Spinal cord (tissue), 10 donors: ENCODE results near the gene LSG1. TPM values are rescaled to one million over a fixed set of nuclear protein-coding genes. Genes with fewer than 3 reads are reported as not detected.
"Not testable (repeated sequence)": the region's sequence is repeated elsewhere in the genome, so short reads cannot be mapped to it uniquely, and the experiment has no call there.

Experiments
- DNase-seq, 6 donors: peaks; one replicate each; pipeline versions ENCODE4 v3.0.0 to v3.0.0-alpha.2; 2013 to 2015; ENCODE audit warnings: low spot score in 6 of 6, low read depth in 4 of 6
- H3K27ac ChIP-seq: one replicate; pipeline ENCODE4 v1.5.1; 2013; ENCODE audit warnings: low read depth, low read length, control low read depth
- H3K27me3 ChIP-seq: one replicate; pipeline ENCODE4 v1.6.1; 2013; ENCODE audit warnings: low read length; ENCODE audit not compliant: control insufficient read depth, insufficient read depth
- H3K36me3 ChIP-seq: one replicate; pipeline ENCODE4 v1.6.1; 2013; ENCODE audit warnings: low read length; ENCODE audit not compliant: control insufficient read depth, insufficient read depth
- H3K4me1 ChIP-seq: one replicate; pipeline ENCODE4 v1.6.1; 2013; ENCODE audit warnings: low read length; ENCODE audit not compliant: control insufficient read depth, insufficient read depth
- H3K4me3 ChIP-seq: one replicate; pipeline ENCODE4 v1.5.1; 2013; ENCODE audit warnings: low read depth, low read length, control low read depth
- H3K9me3 ChIP-seq: one replicate; pipeline ENCODE4 v1.6.1; 2013; ENCODE audit warnings: low read length; ENCODE audit not compliant: control insufficient read depth, insufficient read depth
- WGBS: methylation state at CpG from one replicate; pipeline ENCODE4 v1.1.5; 2013; ENCODE audit warnings: missing lambda C conversion rate; ENCODE audit not compliant: insufficient coverage; 5-methylcytosine and 5-hydroxymethylcytosine counted together
- polyA plus RNA-seq, 2 donors: library from polyadenylated mRNA; unstranded; fragments of 120-200 nt; gene quantifications; one replicate each; pipeline ENCODE4 v1.2.1, GENCODE V29; 2013; ENCODE audit not compliant: insufficient read length in 2 of 2
- total RNA-seq, 2 donors: library from RNA; depleted of rRNA in 1 of 2; stranded (reverse); fragments of 120-200 nt in 1 of 2; fragments of >200 nt in 1 of 2; gene quantifications; one replicate each; pipeline versions ENCODE4 v1.2.3 to v1.2.4, GENCODE V29; 2013 to 2014
- donor health status: healthy.

The LSG1 gene
- total and polyA plus RNA-seq, 4 donors: 33.2 to 38.6 (median 36.1) TPM

- no peak for DNase-seq
- WGBS: 100% methylated on average over 3 of the region's 3 CpGs
- Histone ChIP-seq H3K27ac (no peak overlapping the region), H3K9me3 (no peaks in the 10 kb centered on the region), H3K4me1 (no peaks in the 10 kb centered on the region), H3K27me3 (no peaks in the 10 kb centered on the region), H3K36me3 (peaks cover 34% of the 10 kb centered on the region), H3K4me3 (no peak overlapping the region)
Observed at GRCh38 chr3:194610689-194611088, 61.3 kb downstream of the LSG1 start.

GRCh38 chr3:194609601-194610000 is 62.4 kb downstream of the LSG1 start:
- 89% methylated on average over 13 of the region's 13 CpGs for WGBS
- Histone ChIP-seq H3K27me3 (no peaks in the 10 kb centered on the region), H3K36me3 (peaks cover 33% of the 10 kb centered on the region), H3K27ac (no peak overlapping the region), H3K4me1 (no peaks in the 10 kb centered on the region), H3K4me3 (no peak overlapping the region), H3K9me3 (no peaks in the 10 kb centered on the region)
- DNase-seq: no peak

- Histone ChIP-seq H3K9me3 (no peaks in the 10 kb centered on the region), H3K4me3 (no peak overlapping the region), H3K27me3 (no peaks in the 10 kb centered on the region), H3K27ac (no peak overlapping the region), H3K4me1 (no peaks in the 10 kb centered on the region), H3K36me3 (peaks cover 37% of the 10 kb centered on the region)
- 74% methylated on average over 7 of the region's 9 CpGs for WGBS
- peak in 1 of 6 donors; percentile 56 for DNase-seq
Observed at GRCh38 chr3:194608981-194609380, 63.0 kb downstream of the LSG1 start.

GRCh38 chr3:194607592-194608389 is 64.2 kb downstream of the LSG1 start:
- Histone ChIP-seq H3K4me1 (no peaks in the 10 kb centered on the region), H3K36me3 (peaks cover 40% of the 10 kb centered on the region), H3K27ac (no peak overlapping the region), H3K4me3 (no peak overlapping the region), H3K9me3 (no peaks in the 10 kb centered on the region), H3K27me3 (no peaks in the 10 kb centered on the region)
- 91% methylated on average over 5 of the region's 10 CpGs for WGBS
- DNase-seq: no peak

GRCh38 chr3:194606941-194607340 is 65.0 kb downstream of the LSG1 start:
- no peaks in the 10 kb centered on the region for H3K4me1 ChIP-seq
- no peaks in the 10 kb centered on the region for H3K9me3 ChIP-seq
- H3K27me3 ChIP-seq: no peaks in the 10 kb centered on the region
- H3K27ac ChIP-seq: no peak overlapping the region
- 89% methylated on average over 2 of the region's 3 CpGs for WGBS
- no peak for DNase-seq
- no peak overlapping the region for H3K4me3 ChIP-seq
- peaks cover 48% of the 10 kb centered on the region for H3K36me3 ChIP-seq

- no peak for DNase-seq
- Histone ChIP-seq H3K4me3 (no peak overlapping the region), H3K27ac (no peak overlapping the region), H3K36me3 (peaks cover 48% of the 10 kb centered on the region), H3K4me1 (no peaks in the 10 kb centered on the region), H3K27me3 (no peaks in the 10 kb centered on the region), H3K9me3 (no peaks in the 10 kb centered on the region)
- 75% methylated on average over 5 of the region's 8 CpGs for WGBS
Observed at GRCh38 chr3:194606163-194606562, 65.8 kb downstream of the LSG1 start.

- not testable (repeated sequence) for DNase-seq, H3K9me3 ChIP-seq, H3K4me3 ChIP-seq, H3K27me3 ChIP-seq, H3K27ac ChIP-seq, H3K4me1 ChIP-seq
- WGBS: no CpG with 5 or more reads among the region's 7 CpGs
- peaks cover 46% of the 10 kb centered on the region for H3K36me3 ChIP-seq
Observed at GRCh38 chr3:194605314-194605713, 66.7 kb downstream of the LSG1 start.

GRCh38 chr3:194604837-194605236 is 67.2 kb downstream of the LSG1 start:
- Histone ChIP-seq H3K27ac (no peak overlapping the region), H3K4me1 (no peaks in the 10 kb centered on the region), H3K36me3 (peaks cover 43% of the 10 kb centered on the region), H3K4me3 (no peak overlapping the region), H3K9me3 (no peaks in the 10 kb centered on the region), H3K27me3 (no peaks in the 10 kb centered on the region)
- no CpG with 5 or more reads among the region's 2 CpGs for WGBS
- DNase-seq: no peak

- Histone ChIP-seq H3K4me3 (no peak overlapping the region), H3K36me3 (peaks cover 38% of the 10 kb centered on the region), H3K9me3 (no peaks in the 10 kb centered on the region), H3K27me3 (no peaks in the 10 kb centered on the region), H3K27ac (no peak overlapping the region), H3K4me1 (no peaks in the 10 kb centered on the region)
- no peak for DNase-seq
- WGBS: 94% methylated on average over 22 of the region's 22 CpGs
Observed at GRCh38 chr3:194604126-194604525, 67.9 kb downstream of the LSG1 start.

- no peak overlapping the region for H3K27ac ChIP-seq
- no peak for DNase-seq
- 67% methylated on average over 9 of the region's 10 CpGs for WGBS
- no peaks in the 10 kb centered on the region for H3K9me3 ChIP-seq
- peaks cover 40% of the 10 kb centered on the region for H3K36me3 ChIP-seq
- H3K27me3 ChIP-seq: no peaks in the 10 kb centered on the region
- no peak overlapping the region for H3K4me3 ChIP-seq
- H3K4me1 ChIP-seq: no peaks in the 10 kb centered on the region
Observed at GRCh38 chr3:194602669-194603171, 69.3 kb downstream of the LSG1 start.
